Measurements from ENCODE around the gene SF3B4. TPM values are rescaled to one million over a fixed set of nuclear protein-coding genes. Genes with fewer than 3 reads are reported as not detected.

The SF3B4 gene
- total RNA-seq, 1 experiment from 2014 or later, result 127 TPM

- Mint-ChIP-seq H3K36me3 (ENCODE audit: insufficient read depth in 1 of 3, low read depth in 3 of 3) (no peaks in the 10 kb centered on the region; a peak in 2 of 7 replicates), H3K27ac (no peak overlapping the region; a peak in 1 of 7 replicates), H3K4me1 (peaks cover 36% of the 10 kb centered on the region in 2 experiments), H3K9me3 (no peaks in the 10 kb centered on the region), H3K27me3 (ENCODE audit: low read depth) (no peaks in the 10 kb centered on the region), H3K4me3 (no peak overlapping the region)
- Histone ChIP-seq H2AK5ac (ENCODE audit: insufficient read length, low read length) (no peak overlapping the region), H3T11ph (ENCODE audit: low read length) (no peak overlapping the region), H3K79me1 (ENCODE audit: insufficient read depth, low read depth, low read length, poor library complexity, severe bottlenecking) (no peaks in the 10 kb centered on the region), H2BK20ac (ENCODE audit: low read depth, low read length, poor library complexity, severe bottlenecking) (no peak overlapping the region), H3K56ac (ENCODE audit: insufficient read length, low read depth, low read length) (no peak overlapping the region), H3K4me2 (ENCODE audit: insufficient read depth, insufficient read length, low read length) (no peak overlapping the region), H3K9me3 (ENCODE audit: control insufficient read depth, low read depth, low read length) (no peaks in the 10 kb centered on the region), H2BK5ac (ENCODE audit: insufficient read length, low read length) (no peak overlapping the region), H3K14ac (ENCODE audit: insufficient read depth, low read length) (no peak overlapping the region), H4K91ac (ENCODE audit: insufficient read length, low read depth, low read length) (no peak overlapping the region), H3K18ac (ENCODE audit: insufficient read length, low read depth, low read length) (no peak overlapping the region), H2BK120ac (ENCODE audit: low read depth, low read length, poor library complexity, severe bottlenecking) (no peak overlapping the region), H3K23me2 (ENCODE audit: insufficient read length, low read depth, low read length, poor library complexity, severe bottlenecking) (peaks cover 17% of the 10 kb centered on the region), H3K9ac (ENCODE audit: extremely low read depth, insufficient read length, low read length) (no peak overlapping the region), H3K23ac (ENCODE audit: insufficient read length, low read depth, low read length) (no peak overlapping the region), H3K27me3 (ENCODE audit: insufficient read depth, low read length) (no peaks in the 10 kb centered on the region), H2BK15ac (ENCODE audit: low read depth, low read length) (no peak overlapping the region), H4K8ac (replicated peaks; ENCODE audit: insufficient read length, low read depth, low read length) (no peak overlapping the region), H3K4me1 (ENCODE audit: insufficient read depth, low read length) (peaks cover 9% of the 10 kb centered on the region; the same call in 1 of the 2 replicates), H2AFZ (ENCODE audit: low read length) (no peak overlapping the region), H4K5ac (ENCODE audit: insufficient read length, low read depth, low read length) (no peak overlapping the region), H3K79me2 (ENCODE audit: insufficient read depth, low read length) (no peaks in the 10 kb centered on the region), H2BK12ac (ENCODE audit: insufficient read length, low read depth, low read length) (no peak overlapping the region), H4K20me1 (ENCODE audit: control insufficient read depth, insufficient read depth, insufficient read length) (no peaks in the 10 kb centered on the region), H3K27ac (ENCODE audit: insufficient read length, low read depth, low read length) (no peak overlapping the region), H3K4ac (ENCODE audit: low read depth, low read length) (no peak overlapping the region)
- no peak for TF ChIP-seq CTCF (conservative IDR thresholded peaks at IDR 0.05)
- no CpG with 5 or more reads among the region's 4 CpGs for WGBS (ENCODE audit: extremely low coverage, insufficient read length, low lambda C conversion rate)
- no peak for DNase-seq
Observed at GRCh38 chr1:149933208-149933607, 5.6 kb upstream of the SF3B4 start.
